Raji (cell line): ENCODE measurements around the gene TMEM238.

Source experiments
- POLR2A ChIP-seq: IDR thresholded peaks from 2 replicates; pipeline ENCODE4 v1.6.1; 2011; ENCODE audit warnings: low read depth, low read length, control low read depth; ENCODE audit not compliant: insufficient read depth

Gene TMEM238

DNA sequence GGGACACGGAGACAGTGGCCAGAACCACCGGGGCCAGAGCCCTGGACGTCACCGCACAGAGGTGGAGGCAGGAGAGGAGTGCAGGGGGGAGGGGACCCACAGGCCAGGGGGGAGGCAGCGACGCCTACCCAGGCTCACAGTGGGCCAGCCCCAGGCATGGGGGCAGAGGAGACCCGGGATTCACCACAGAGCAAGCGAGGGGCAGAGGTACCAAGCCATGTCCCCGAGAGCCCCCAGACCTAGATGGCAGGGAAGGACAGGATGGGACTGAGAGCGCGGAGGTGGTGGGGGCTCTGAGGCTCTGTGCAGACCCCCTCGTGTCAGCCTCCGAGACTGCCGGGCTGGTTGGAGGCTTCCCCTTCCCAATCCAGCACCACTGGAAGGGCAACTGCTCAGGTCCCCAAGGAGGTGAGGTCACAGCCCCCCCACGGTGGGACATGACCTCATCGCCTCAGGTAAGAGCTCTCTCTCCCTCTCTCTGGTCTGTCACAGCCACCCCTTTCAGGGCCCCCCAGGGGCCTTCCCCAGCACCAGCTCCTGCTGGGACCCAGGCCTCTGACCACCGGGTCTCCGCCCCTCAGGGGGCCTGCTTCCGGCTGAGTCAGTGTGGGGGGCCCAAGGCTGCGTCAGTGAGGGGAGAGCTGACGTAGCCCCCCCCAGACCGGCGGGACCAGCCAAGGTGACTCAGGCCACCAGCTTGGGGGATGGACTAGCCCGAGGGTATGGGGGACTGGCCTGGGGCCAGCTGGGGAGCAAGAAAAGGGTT lies 11.6 kb downstream of the TMEM238 start:
- 0 out of 2 replicates have a peak, but pooled peaks have one; percentile 15 for TF ChIP-seq POLR2A

DNA sequence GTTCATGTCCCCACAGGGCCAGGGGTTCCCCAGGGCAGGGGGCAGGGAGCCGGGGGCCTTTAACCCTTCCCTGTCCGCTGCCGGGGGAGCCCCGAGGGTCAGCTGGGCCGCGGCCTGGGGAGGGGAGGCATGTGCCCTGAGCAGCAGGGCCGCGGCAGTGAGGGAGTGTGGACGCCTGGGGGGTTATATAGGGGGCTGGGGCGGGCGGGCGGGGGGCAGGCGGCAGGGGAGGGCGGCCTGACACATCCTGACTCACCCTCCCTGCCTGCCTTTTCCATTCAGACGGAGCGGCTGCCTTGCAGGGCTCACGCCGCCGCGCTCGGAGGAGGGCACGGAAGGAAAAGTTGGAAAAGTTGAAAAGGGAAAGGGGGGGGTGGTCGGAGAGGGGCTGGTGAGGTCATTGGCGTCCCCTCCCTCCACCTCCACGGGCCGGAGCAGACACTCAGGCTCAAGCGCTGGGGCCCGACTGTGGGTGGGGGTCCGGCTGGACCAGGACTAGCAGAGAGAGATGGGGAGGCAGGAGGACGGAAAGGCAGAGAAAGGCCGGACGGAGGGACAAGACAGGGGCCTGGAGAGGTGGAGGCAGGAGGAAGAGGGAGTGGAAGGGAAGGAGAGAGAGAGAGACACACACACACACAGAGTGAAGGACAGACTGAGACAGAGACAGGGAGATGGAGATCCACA lies 13.6 kb downstream of the TMEM238 start, which contains the start of gene IL11:
TSS of gene IL11 (minus strand) at position 159 of the 684 bp plus-strand sequence. CDS start at position 6, 153 bp downstream.
- TF ChIP-seq POLR2A: no peak

DNA sequence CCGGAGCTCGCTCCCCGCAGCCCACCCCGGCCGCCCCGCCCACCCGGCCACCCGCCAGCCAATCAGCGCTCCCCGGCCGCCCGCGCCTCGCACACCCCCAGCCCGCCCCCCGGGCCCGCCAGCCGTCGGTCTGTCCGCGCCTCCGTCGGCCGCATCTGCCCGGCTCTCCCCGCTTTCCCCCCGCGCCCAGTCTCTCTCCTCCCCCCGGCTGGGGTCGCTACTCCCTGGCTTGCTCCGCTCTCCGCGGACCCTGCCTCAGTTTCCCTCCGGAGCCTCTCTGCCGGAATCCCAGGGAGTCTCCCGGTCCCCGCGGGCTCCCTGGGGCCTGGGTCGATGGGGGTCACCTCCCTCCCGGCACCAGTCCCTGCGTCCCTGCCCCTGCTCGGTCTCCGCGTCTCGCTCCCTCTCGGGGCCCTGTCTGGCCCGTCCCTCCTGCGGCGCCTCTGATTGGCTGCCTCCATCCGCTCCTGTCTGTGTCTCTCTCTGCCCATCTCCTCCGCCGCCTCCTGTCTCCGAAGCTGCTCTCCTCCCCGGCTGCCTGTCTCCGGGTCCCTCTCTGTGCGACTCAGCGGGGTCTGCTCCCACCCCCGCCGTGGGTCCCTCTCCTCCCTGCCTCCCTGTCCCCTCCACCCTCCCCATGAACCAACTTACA lies 14.3 kb downstream of the TMEM238 start:
- TF ChIP-seq POLR2A: no peak

DNA sequence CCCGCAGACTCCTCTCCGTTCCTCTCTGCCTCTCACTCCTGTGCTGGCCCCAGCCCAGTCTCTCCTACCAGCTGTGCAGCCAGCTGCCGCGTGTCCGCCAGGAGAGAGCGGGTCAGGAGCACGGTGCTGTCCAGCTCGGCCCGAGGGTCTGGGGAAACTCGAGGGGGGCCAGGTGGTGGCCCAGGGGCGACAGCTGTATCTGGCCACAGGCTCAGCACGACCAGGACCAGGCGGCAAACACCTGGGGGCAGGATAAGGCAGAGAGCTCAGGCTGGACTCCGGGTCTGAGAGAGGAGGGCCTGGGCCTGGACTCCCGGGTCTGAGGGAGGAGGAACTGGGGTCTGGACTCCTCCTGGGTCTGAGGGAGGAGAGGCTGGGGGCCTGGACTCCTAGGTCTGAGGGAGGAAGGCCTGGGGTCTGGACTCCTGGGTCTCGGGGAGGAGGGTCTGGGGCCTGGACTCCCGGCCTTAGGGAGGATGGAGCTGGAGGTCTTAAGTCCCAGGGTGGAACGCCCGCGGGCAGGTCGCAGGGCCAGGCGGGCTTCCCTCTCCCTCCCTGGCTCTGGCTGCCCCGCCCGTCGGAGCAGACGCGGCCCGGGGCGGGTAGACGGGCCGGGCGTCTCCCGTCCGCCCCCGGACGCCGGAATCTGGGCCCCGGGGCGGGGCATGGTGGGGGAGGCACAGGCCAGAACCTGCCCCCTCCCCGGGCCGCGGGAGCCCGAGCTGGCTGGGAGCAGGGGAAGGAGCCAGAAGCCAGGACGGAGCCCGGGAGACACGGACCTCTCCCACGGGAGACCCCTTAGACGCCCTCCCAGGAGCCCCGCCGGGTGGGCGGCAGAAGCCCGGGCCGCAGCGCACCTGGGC lies 15.2 kb downstream of the TMEM238 start:
- no peak for TF ChIP-seq POLR2A

DNA sequence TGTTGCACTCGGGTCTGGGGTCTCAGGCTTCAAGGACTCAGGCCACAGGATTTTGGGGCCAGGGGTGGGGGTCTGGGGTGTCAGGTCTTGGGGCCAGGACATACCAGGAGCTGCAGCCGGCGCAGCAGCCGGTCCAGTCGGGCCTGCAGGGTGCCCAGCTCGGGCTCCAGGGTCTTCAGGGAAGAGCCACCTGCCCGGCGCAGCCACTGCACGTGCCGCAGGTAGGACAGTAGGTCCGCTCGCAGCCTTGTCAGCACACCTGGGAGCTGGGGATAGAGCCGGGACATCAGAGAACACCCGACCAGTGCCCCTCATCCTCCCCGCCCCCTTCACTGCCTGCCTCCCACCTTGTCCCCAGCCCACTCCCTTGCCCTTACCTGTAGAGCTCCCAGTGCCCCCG lies 16.0 kb downstream of the TMEM238 start:
- TF ChIP-seq POLR2A: no peak

DNA sequence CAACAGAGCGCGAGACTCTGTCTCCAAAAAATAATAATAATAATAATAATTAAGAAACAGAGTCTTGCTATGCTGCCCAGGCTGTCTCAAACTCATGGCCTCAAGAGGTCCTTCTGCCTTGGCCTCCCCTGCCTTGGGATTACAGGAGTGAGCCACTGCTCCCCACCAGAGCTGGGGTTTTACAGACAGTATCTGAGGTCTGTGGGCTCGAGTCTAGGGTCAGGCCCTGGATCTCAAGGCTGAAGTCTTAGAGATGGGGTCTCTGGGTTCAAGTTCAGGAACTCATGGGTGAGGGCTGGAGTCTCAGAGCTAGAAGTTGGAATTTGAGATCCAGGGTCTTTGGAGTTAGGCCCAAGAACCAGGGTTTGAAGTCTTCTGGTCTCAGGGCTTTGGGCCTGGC lies 17.3 kb downstream of the TMEM238 start:
- no peak for TF ChIP-seq POLR2A

DNA sequence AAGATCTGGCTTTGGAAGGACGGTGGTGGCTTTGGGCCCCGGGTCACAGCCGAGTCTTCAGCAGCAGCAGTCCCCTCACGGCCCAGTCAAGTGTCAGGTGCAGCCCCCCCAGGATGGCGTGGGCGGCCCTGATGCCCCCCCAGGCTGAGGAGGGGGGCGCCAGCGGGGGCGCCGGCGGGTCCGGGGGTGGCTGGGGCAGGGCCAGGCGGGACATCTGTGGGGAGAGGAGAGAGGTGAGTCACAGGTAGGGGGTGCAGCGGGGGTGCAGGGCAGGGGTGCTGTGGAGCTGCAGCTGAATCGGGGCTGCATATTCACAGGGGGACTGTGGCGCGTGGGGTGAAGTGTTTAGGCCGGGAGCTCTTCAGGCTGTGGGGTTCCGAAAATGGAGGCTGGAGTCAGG lies 18.1 kb downstream of the TMEM238 start:
- TF ChIP-seq POLR2A: no peak

DNA sequence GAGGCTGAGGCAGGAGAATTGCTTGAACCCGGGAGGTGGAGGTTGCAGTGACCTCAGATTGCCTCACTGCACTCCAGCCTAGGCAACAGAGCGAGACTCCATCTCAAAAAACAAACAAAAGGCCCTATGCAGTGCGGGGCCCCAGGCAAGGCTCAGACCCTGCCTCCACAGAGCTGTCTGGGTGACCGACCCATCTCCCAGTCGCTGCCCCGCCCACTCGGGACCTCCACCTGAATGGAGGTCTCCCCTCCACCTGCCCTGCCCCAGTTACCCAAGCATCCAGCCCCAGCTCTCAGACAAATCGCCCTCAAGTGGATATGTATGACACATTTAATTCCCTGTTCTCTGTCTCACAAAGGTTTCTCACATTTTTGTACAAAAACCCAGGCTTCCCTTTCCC lies 18.8 kb downstream of the TMEM238 start:
- no peak for TF ChIP-seq POLR2A

DNA sequence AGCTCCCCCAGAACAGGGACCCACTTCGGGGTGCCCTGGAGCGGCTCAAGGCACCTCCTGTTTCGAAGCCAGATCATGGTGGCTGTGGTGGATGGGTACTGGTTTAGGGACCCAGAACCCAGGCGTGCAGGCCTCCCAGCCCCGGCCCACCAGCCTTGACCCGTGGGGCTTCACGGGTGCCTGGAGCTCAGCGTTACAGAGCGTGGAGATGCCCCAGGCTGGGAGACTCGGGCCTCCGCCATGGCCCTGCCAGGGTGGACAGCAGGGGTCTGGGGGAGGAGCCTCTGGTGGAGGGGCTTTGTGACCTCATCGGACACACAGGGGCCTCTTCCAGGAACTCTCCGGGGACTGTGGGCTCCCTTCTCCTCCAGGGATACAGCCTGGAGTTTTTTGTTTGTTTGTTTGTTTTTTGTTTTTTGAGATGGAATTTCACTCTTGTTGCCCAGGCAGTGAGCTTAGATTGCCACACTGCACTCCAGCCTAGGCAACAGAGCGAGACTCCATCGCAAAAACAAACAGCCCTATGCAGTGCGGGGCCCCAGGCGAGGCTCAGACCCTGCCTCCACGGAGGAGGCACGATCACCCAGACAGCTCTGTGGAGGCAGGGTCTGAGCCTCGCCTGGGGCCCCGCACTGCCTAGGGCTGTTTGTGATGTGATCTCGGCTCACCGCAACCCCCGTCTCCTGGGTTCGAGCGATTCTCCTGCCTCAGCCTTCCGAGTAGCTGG lies 20.9 kb downstream of the TMEM238 start, which contains the start of gene GARIN5B:
TSS of gene GARIN5B (minus strand) at position 271 of the 727 bp plus-strand sequence. CDS start at position 77, 194 bp downstream.
- no peak for TF ChIP-seq POLR2A

DNA sequence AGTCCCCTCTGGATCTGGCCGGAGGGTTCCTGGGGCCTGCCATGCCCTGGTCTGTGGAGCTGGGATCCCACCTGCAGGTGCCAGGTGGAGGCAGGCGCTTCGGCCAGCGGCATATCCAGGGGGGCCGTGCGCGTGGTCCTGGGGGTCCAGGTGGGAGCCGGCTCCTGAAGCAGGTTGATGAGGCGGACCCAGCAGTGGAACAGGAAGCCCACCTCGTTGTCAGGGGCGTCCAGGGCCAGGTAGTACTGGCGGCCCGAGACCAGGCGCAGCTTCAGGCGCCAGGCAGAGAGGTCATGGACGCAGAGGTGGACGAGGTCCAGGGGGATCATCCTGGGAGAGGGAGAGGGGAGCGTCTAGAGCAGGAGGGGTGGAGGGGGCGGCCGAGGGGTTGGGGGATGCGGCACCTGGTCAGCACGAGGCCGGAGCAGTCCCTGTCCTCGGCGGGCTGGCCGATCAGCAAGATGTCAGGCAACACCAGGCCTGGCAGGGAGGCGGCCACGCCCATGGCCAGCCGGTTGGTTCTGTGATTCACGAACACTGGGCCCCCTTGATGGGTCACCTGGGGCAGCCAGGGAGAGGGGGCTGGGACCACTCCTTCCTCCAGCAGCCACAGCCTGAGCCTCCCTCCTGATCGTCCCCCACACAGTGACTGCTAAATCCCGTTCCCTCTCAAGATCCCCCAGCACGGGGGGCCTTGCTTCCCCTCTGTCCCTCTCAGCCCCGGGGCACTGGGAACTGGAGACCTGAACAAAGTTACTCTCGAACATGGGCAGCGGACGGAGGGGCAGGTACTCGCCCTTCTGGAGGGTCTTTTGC lies 21.7 kb downstream of the TMEM238 start:
- TF ChIP-seq POLR2A: no peak

DNA sequence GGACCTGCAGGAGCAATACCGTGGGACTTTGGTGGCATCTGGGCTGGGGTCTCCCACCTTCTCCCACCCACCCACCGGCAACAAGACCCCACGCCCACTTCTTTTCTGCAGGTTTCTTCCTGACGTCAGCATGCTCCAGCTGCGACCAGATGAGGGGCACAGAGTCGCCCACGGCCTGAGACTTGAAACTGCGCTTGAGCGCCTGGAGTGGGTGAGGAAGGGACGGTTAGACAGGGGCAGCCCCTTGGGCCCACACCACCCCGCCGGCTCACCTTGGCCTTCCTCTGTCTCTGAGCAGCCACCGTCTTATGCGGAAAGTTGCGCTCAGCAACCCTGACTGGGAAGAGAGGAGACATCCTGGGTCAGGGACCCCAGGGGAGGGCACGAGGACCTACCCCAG lies 23.2 kb downstream of the TMEM238 start:
- no peak for TF ChIP-seq POLR2A

DNA sequence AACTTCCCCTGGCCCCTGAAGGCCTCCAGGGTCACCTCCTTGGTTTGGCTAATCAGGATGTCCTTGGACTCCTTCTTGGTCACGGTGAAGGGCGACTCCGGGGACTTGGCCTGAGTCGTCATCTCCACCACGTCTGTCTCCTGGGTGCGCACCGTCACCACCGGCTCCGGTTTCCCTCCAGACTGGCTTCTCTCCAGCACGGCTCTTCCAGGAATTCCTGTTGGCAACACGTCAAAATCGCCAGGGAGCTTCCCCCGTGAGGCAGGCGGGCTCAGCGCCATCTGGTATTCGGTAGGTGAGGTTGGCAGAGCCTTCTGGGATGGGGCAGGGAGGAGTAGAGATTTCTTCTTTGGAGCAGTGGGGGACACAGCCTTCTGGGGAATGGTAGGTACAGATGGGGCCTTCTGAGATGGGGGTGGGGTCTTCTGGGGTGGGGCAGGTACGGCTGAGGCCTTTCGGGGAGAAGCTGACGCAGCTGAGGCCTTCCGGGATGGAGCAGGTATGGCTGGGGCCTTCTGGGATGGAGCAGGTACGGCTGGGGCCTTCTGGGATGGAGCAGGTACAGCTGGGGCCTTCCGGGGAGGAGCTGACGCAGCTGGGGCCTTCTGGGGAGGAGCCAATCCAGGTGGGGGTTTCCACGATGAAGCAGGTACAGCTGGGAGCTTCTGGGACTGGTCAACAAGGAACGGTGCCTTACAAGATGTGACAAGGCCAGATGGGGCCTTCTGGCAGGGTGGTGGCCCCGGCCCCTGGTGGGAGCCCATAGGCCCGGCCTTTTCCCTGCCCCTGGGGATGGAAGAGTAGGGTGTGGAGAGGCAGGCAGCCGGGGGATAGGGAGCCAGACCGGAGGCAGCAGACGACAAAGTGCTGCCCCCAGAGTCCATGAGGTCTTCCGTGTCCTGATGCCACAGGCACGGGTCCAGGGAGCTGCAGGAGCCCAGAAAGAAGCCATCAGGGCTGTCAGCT lies 24.9 kb downstream of the TMEM238 start:
- TF ChIP-seq POLR2A: no peak
